Chondrocyte (in vitro differentiated cells): ENCODE results near the gene TECR. TPM values are rescaled to one million over a fixed set of nuclear protein-coding genes. Genes with fewer than 3 reads are reported as not detected.

Source experiments
- DNase-seq: peaks from one replicate; pipeline ENCODE4 v3.0.0; 2021; ENCODE audit warnings: mixed read lengths, low spot score
- H3K27ac Mint-ChIP-seq: one replicate; pipeline ENCODE4 v1.8.0; 2021; ENCODE audit warnings: mild to moderate bottlenecking, moderate library complexity, mixed read lengths; ENCODE audit not compliant: unreplicated experiment
- H3K27me3 Mint-ChIP-seq: 2 replicates; pipeline ENCODE4 v1.8.0; 2021; ENCODE audit warnings: low read depth, mixed read lengths
- H3K36me3 Mint-ChIP-seq: 2 replicates; pipeline ENCODE4 v1.8.0; 2021; ENCODE audit warnings: low read depth, mixed read lengths
- H3K4me1 Mint-ChIP-seq: 2 replicates; pipeline ENCODE4 v1.8.0; 2021; ENCODE audit warnings: low read depth, mild to moderate bottlenecking, mixed read lengths
- H3K4me3 Mint-ChIP-seq: one replicate; pipeline ENCODE4 v1.8.0; 2021; ENCODE audit warnings: mild to moderate bottlenecking, moderate library complexity, mixed read lengths; ENCODE audit not compliant: unreplicated experiment
- H3K9me3 Mint-ChIP-seq: 2 replicates; pipeline ENCODE4 v1.8.0; 2021; ENCODE audit warnings: low read depth, mixed read lengths
- CTCF ChIP-seq: fragments of 200-600 bp; sonication (generic); IDR thresholded peaks from 2 replicates; pipeline ENCODE4 v1.5.0; 2021; ENCODE audit warnings: antibody characterized with exemption, mild to moderate bottlenecking, moderate library complexity
- total RNA-seq: library from RNA; stranded (reverse); gene quantifications from 3 replicates; pipeline ENCODE4 v1.2.1, GENCODE V29; 2021

Gene TECR
- total RNA-seq, 1 donor from 2014 or later: 70.7 TPM

GRCh38 chr19:14505488-14506239 is 23.7 kb upstream of the TECR start:
- H3K4me1 Mint-ChIP-seq: peaks cover 41% of the 10 kb centered on the region
- peak overlapping the region; percentile 95 for H3K27ac Mint-ChIP-seq
- H3K4me3 Mint-ChIP-seq: no peak overlapping the region

GRCh38 chr19:14507704-14508542 is 21.5 kb upstream of the TECR start:
- Mint-ChIP-seq H3K36me3 (no peaks in the 10 kb centered on the region), H3K27ac (peak overlapping the region; percentile 96), H3K27me3 (no peaks in the 10 kb centered on the region), H3K4me1 (peaks cover 49% of the 10 kb centered on the region), H3K4me3 (no peak overlapping the region), H3K9me3 (no peaks in the 10 kb centered on the region)
- no peak for TF ChIP-seq CTCF
- no peak for DNase-seq

More at GRCh38 chr19:14505488-14506239, 23.7 kb upstream of the TECR start:
- no peaks in the 10 kb centered on the region for H3K27me3 Mint-ChIP-seq
- no peaks in the 10 kb centered on the region for H3K36me3 Mint-ChIP-seq
- no peaks in the 10 kb centered on the region for H3K9me3 Mint-ChIP-seq
- peak; percentile 84 for TF ChIP-seq CTCF
- DNase-seq: no peak

GRCh38 chr19:14510311-14511228 is 18.8 kb upstream of the TECR start:
- no peaks in the 10 kb centered on the region for H3K27me3 Mint-ChIP-seq
- H3K4me3 Mint-ChIP-seq: peak overlapping the region; percentile 41
- H3K9me3 Mint-ChIP-seq: no peaks in the 10 kb centered on the region
- peaks cover 51% of the 10 kb centered on the region for H3K4me1 Mint-ChIP-seq
- DNase-seq: no peak
- no peak for TF ChIP-seq CTCF
- peak overlapping the region; percentile 93 for H3K27ac Mint-ChIP-seq
- peaks cover 10% of the 10 kb centered on the region for H3K36me3 Mint-ChIP-seq

- Mint-ChIP-seq H3K4me1 (peaks cover 51% of the 10 kb centered on the region), H3K4me3 (peak overlapping the region; percentile 41), H3K9me3 (no peaks in the 10 kb centered on the region), H3K27me3 (no peaks in the 10 kb centered on the region), H3K36me3 (peaks cover 16% of the 10 kb centered on the region), H3K27ac (peak overlapping the region; percentile 93)
- TF ChIP-seq CTCF: no peak
- no peak for DNase-seq
Observed at GRCh38 chr19:14511229-14511593, 18.2 kb upstream of the TECR start.
